Right atrium auricular region (tissue), 2 donors: ENCODE data around the gene ZYG11A. TPM values are rescaled to one million over a fixed set of nuclear protein-coding genes. Genes with fewer than 3 reads are reported as not detected.

Experiments used
- DNase-seq: peaks from one replicate; pipeline ENCODE4 v3.0.0-alpha.2; 2019; ENCODE audit warnings: low spot score
- H3K27ac ChIP-seq, 2 donors: fragments of 200-600 bp; sonication (generic); 1 replicate in 1 of 2; 2 replicates in 1 of 2; pipeline ENCODE4 v1.5.1; 2016 to 2019
- H3K27me3 ChIP-seq, 2 donors: fragments of 200-600 bp; sonication (generic); one replicate each; pipeline versions ENCODE4 v1.5.1 to v1.6.0; 2017 to 2019
- H3K36me3 ChIP-seq: fragments of 200-600 bp; sonication (generic); one replicate; pipeline ENCODE4 v1.5.1; 2016
- H3K4me1 ChIP-seq, 2 donors: fragments of 200-600 bp; sonication (generic); one replicate each; pipeline versions ENCODE4 v1.5.1 to v1.6.0; 2017 to 2019
- H3K4me3 ChIP-seq, 2 donors: fragments of 200-600 bp; sonication (generic); 1 replicate in 1 of 2; 2 replicates in 1 of 2; pipeline ENCODE4 v1.5.1; 2017 to 2019; ENCODE audit warnings: mild to moderate bottlenecking in 1 of 2, moderate library complexity in 1 of 2
- H3K9me3 ChIP-seq, 2 donors: fragments of 200-600 bp; sonication (generic); one replicate each; pipeline ENCODE4 v1.5.1; 2019
- CTCF ChIP-seq, 2 donors: fragments of 200-600 bp; sonication (generic); IDR thresholded peaks; one replicate each; pipeline ENCODE4 v1.5.1; 2019; ENCODE audit warnings: antibody characterized with exemption in 2 of 2
- total RNA-seq, 2 donors: library from RNA; depleted of rRNA; stranded (reverse); fragments of >200 nt; gene quantifications; one replicate each; pipeline ENCODE4 v1.1.0, GENCODE V29; 2016

ZYG11A gene
- total RNA-seq, 2 donors from 2014 or later, result not detected

- Histone ChIP-seq H3K4me3 (no peak overlapping the region), H3K27ac (peak overlapping the region; percentile 65 to 82), H3K27me3 (no peaks in the 10 kb centered on the region), H3K36me3 (no peaks in the 10 kb centered on the region), H3K9me3 (no peaks in the 10 kb centered on the region), H3K4me1 (peaks cover 0 to 19% of the 10 kb centered on the region in 2 donors)
- TF ChIP-seq CTCF (IDR thresholded peaks at IDR 0.05), result peak in 1 of 2 donors; percentile 41
- no peak for DNase-seq
Observed at GRCh38 chr1:52904927-52905698, 62.6 kb downstream of the ZYG11A start.

DNA sequence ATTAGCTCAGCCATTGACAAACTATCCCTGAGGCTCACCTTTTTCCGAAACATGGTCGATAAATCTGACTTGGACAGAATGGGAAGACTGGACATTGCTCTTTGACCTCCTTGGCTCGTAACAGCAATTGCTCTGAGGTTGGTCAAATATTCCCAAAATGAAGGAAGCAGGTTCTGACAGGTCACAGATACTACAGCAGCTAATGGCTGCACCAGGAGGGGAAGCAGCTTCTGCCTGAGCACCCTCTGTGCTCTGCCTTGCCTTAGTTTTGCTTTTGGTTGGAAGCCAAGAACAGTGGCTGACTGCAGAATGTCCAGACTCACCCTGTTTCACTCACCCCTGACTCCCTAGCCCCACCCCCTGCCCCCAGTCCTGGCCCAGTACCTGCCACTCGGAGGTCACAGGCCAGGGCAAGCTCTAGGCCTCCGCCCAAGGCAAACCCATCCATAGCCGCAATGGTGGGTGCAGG lies 63.6 kb downstream of the ZYG11A start:
- no peak for DNase-seq
- Histone ChIP-seq H3K4me3 (no peak overlapping the region), H3K27ac (peak overlapping the region; percentile 65 to 82)

GRCh38 chr1:52907068-52907811 lies 64.7 kb downstream of the ZYG11A start:
- H3K9me3 ChIP-seq, result no peaks in the 10 kb centered on the region
- no peak overlapping the region for H3K4me3 ChIP-seq
- no peaks in the 10 kb centered on the region for H3K27me3 ChIP-seq
- peaks cover 0 to 19% of the 10 kb centered on the region in 2 donors for H3K4me1 ChIP-seq
- DNase-seq, result no peak
- no peaks in the 10 kb centered on the region for H3K36me3 ChIP-seq
- no peak for TF ChIP-seq CTCF (IDR thresholded peaks at IDR 0.05)
- no peak overlapping the region for H3K27ac ChIP-seq

More for the DNA sequence above, 63.6 kb downstream of the ZYG11A start:
- no peaks in the 10 kb centered on the region for H3K36me3 ChIP-seq
- H3K4me1 ChIP-seq, result peaks cover 0 to 19% of the 10 kb centered on the region in 2 donors
- TF ChIP-seq CTCF (IDR thresholded peaks at IDR 0.05), result no peak
- H3K27me3 ChIP-seq, result no peaks in the 10 kb centered on the region
- no peaks in the 10 kb centered on the region for H3K9me3 ChIP-seq

GRCh38 chr1:52907812-52908153 lies 65.2 kb downstream of the ZYG11A start:
- no peak for DNase-seq
- no peak for TF ChIP-seq CTCF (IDR thresholded peaks at IDR 0.05)
- Histone ChIP-seq H3K4me3 (no peak overlapping the region), H3K4me1 (peaks cover 0 to 19% of the 10 kb centered on the region in 2 donors), H3K27me3 (no peaks in the 10 kb centered on the region), H3K27ac (no peak overlapping the region), H3K36me3 (no peaks in the 10 kb centered on the region), H3K9me3 (no peaks in the 10 kb centered on the region)

GRCh38 chr1:52911541-52911940 lies 69.0 kb downstream of the ZYG11A start:
- no peaks in the 10 kb centered on the region for H3K27me3 ChIP-seq
- peak; percentile 53 for DNase-seq
- no peaks in the 10 kb centered on the region for H3K36me3 ChIP-seq
- H3K27ac ChIP-seq, result no peak overlapping the region
- TF ChIP-seq CTCF (IDR thresholded peaks at IDR 0.05), result no peak
- H3K4me3 ChIP-seq, result no peak overlapping the region
- peaks cover 0 to 23% of the 10 kb centered on the region in 2 donors for H3K4me1 ChIP-seq
- H3K9me3 ChIP-seq, result no peaks in the 10 kb centered on the region
